Panc1 (cell line): ENCODE data around the gene H19. TPM values are rescaled to one million over a fixed set of nuclear protein-coding genes. Genes with fewer than 3 reads are reported as not detected.

Experiments used
- ATAC-seq: fragments of 200-7000 bp; cut with Tn5 transposase; 2 replicates; pipeline ENCODE4 v1.9.1; 2020; ENCODE audit warnings: mild to moderate bottlenecking, moderate library complexity
- BruUV-seq: library from RNA; stranded (reverse); fragments of 400-500 nt; replicated peaks from 2 replicates; lab custom pipeline; 2021; lab: Mats Ljungman, UMichigan
- CTCF ChIA-PET: fragments of 300-600 bp; sonication (Branson Sonifier 250); formaldehyde crosslinking; loops from one replicate; lab custom pipeline; 2022; ENCODE audit warnings: antibody characterized with exemption; lab: Charles Lee
- POLR2A ChIA-PET: fragments of 300-600 bp; sonication (Branson Sonifier 250); formaldehyde crosslinking; loops from one replicate; lab custom pipeline; 2022; ENCODE audit warnings: antibody characterized with exemption; lab: Charles Lee
- DNase-seq: peaks from one replicate; pipeline ENCODE4 v3.0.0-alpha.2; 2010; ENCODE audit warnings: low read depth, low spot score
- H3K27ac ChIP-seq: 2 replicates; pipeline ENCODE4 v1.5.1; 2011; ENCODE audit warnings: mild to moderate bottlenecking, low read length, inconsistent platforms
- H3K27me3 ChIP-seq: fragments of 200-500 bp; sonication (Bioruptor generic); 2 replicates; pipeline ENCODE4 v1.6.0; 2014; ENCODE audit warnings: low read length, inconsistent platforms; ENCODE audit not compliant: control insufficient read depth, insufficient read depth
- H3K36me3 ChIP-seq: fragments of 200-500 bp; sonication (Bioruptor generic); 2 replicates; pipeline ENCODE4 v1.5.1; 2014; ENCODE audit warnings: inconsistent platforms, mild to moderate bottlenecking, low read length, moderate library complexity; ENCODE audit not compliant: control insufficient read depth, insufficient read depth
- H3K4me1 ChIP-seq: 2 replicates; pipeline ENCODE4 v1.5.1; 2011; ENCODE audit warnings: inconsistent platforms, mild to moderate bottlenecking, low read length, moderate library complexity; ENCODE audit not compliant: control insufficient read depth, insufficient read depth
- H3K4me3 ChIP-seq, 2 experiments: 2 replicates each; pipeline ENCODE4 v1.5.1; 2011 to 2012; ENCODE audit warnings: low read depth in 2 of 2, low read length in 2 of 2, mild to moderate bottlenecking in 2 of 2, inconsistent platforms in 1 of 2, moderate library complexity in 1 of 2
- H3K9me3 ChIP-seq: fragments of 200-500 bp; sonication (Bioruptor generic); 2 replicates; pipeline ENCODE4 v1.5.1; 2014; ENCODE audit warnings: low read depth, mild to moderate bottlenecking, inconsistent platforms, low read length, moderate library complexity; ENCODE audit not compliant: control insufficient read depth, insufficient read depth
- POLR2AphosphoS5 ChIP-seq: IDR thresholded peaks from 2 replicates; pipeline ENCODE4 v1.6.1; 2012; ENCODE audit warnings: mild to moderate bottlenecking, low read depth, low read length, moderate library complexity
- SIN3A ChIP-seq: IDR thresholded peaks from 2 replicates; pipeline ENCODE4 v1.6.1; 2012; ENCODE audit warnings: low read depth, mild to moderate bottlenecking, low read length, moderate library complexity, borderline replicate concordance; ENCODE audit not compliant: insufficient read depth
- TCF7L2 ChIP-seq: IDR thresholded peaks from 2 replicates; pipeline ENCODE4 v1.6.1; 2011; ENCODE audit warnings: mild to moderate bottlenecking, low read depth, low read length, inconsistent platforms
- in situ Hi-C: cut with HindIII; loops from 2 replicates; pipeline ENCODE4 v1.10.0; 2016; ENCODE audit warnings: low sequenced_read_pairs, low pct_unique_long_range_greater_than_20kb
- intact Hi-C: fragments of 100-400 bp; cut with micrococcal nuclease; formaldehyde crosslinking; loops from one replicate; pipeline ENCODE4 v1.10.0; 2022; ENCODE audit not compliant: unreplicated experiment
- total RNA-seq: library from RNA; stranded (reverse); gene quantifications from one replicate; pipeline ENCODE4 v1.2.1, GENCODE V29; 2021; ENCODE audit not compliant: unreplicated experiment
- TF ChIP-seq, protein P1 (sequence below), 2 experiments: IDR thresholded peaks; 2 replicates each; pipeline ENCODE4 v1.6.1; 2011 to 2012; ENCODE audit warnings: low read depth in 2 of 2, control low read depth in 1 of 2, low read length in 1 of 2, mild to moderate bottlenecking in 1 of 2, moderate library complexity in 1 of 2; ENCODE audit not compliant: insufficient read depth in 1 of 2
- TF ChIP-seq, protein P2 (sequence below): fragments of 450-650 bp; IDR thresholded peaks from 2 replicates; pipeline ENCODE4 v1.5.1; 2017; ENCODE audit warnings: mild to moderate bottlenecking

Gene H19
- total RNA-seq, 1 experiment from 2014 or later, result 1,268 TPM

DNA sequence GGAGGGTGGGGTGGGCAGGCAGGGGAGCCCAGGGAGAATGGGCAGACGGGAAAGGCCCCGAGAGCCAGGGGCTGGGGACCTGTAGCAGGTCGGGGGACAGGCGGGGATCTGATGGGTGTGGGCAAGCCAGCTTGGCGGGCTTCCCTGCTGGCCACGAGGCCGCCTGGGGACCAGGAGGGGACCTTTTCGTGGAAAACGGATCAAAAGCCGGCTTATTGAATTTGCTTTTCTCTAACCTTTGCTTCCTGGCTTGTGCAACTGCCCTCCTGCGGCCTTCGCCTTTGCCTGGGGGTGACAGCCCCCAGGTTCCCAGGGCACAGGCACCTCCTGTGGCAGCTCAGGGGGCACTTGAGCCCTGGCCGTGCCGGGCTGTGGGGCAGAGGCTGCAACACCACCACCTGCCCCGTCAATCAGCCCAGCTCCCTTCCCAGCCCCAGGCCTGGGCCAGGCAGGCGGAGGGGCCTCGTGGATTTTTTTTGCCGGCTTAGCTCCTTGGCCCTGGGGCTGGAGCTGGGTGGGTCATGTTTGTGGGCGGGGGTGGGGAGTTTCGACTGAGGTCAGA lies 41.6 kb upstream of the H19 start:
- BruUV-seq, result no TSS peak
- POLR2A ChIA-PET, result no interaction called here
- CTCF ChIA-PET, result interaction anchor here (0.6 to 7.8 kb wide), 4 partner anchors 51 to 157 kb away, joined by 4 to 236 read pairs (median 8); no protein-coding TSS in a partner anchor

DNA sequence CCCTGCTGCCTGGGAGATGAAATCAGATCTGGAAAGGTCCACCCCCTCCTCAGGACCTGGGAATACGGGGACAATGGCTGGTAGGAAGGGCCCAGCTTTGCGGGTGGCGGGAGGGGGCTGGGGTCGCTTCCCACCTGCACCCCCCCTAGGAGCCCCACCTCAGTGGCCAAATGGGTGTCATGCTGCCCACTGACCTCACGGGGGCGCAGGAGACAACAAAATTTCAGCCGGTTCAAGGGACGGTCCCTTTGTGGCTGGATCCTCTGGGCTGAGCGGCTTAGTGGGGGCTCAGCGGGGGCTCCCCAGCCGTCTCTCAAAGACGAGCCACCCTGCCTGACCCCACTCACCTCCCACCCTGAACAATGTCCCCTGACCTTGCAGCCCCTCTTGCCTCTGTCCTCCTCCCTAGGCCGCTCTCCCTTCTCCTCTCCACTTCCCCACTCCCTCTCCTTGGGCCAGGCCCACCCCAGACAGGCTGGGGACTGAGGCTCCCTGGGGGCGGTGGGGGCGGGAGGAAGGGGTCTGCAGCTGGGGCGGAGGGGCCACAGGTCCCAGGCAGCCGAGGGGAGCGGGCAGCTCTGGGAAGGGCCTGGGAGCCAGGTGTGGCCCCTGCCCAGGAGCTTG lies 39.3 kb upstream of the H19 start:
- no TSS peak for BruUV-seq
- H3K27me3 ChIP-seq, result no peaks in the 10 kb centered on the region
- CTCF ChIA-PET, result interaction anchor here (0.6 to 7.8 kb wide), 8 partner anchors 9 to 385 kb away, joined by 3 to 236 read pairs (median 4); partner anchors contain the start of gene TNNI2
- POLR2A ChIA-PET, result no interaction called here
- H3K36me3 ChIP-seq, result no peaks in the 10 kb centered on the region
- no peak for DNase-seq
- H3K9me3 ChIP-seq, result no peaks in the 10 kb centered on the region
- intact Hi-C loops (no loop called here), in situ Hi-C loops (no loop called here)
- H3K27ac ChIP-seq, result no peak overlapping the region
- TF ChIP-seq, protein P1, sequence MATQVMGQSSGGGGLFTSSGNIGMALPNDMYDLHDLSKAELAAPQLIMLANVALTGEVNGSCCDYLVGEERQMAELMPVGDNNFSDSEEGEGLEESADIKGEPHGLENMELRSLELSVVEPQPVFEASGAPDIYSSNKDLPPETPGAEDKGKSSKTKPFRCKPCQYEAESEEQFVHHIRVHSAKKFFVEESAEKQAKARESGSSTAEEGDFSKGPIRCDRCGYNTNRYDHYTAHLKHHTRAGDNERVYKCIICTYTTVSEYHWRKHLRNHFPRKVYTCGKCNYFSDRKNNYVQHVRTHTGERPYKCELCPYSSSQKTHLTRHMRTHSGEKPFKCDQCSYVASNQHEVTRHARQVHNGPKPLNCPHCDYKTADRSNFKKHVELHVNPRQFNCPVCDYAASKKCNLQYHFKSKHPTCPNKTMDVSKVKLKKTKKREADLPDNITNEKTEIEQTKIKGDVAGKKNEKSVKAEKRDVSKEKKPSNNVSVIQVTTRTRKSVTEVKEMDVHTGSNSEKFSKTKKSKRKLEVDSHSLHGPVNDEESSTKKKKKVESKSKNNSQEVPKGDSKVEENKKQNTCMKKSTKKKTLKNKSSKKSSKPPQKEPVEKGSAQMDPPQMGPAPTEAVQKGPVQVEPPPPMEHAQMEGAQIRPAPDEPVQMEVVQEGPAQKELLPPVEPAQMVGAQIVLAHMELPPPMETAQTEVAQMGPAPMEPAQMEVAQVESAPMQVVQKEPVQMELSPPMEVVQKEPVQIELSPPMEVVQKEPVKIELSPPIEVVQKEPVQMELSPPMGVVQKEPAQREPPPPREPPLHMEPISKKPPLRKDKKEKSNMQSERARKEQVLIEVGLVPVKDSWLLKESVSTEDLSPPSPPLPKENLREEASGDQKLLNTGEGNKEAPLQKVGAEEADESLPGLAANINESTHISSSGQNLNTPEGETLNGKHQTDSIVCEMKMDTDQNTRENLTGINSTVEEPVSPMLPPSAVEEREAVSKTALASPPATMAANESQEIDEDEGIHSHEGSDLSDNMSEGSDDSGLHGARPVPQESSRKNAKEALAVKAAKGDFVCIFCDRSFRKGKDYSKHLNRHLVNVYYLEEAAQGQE (IDR thresholded peaks at IDR 0.05; ENCODE audit: insufficient read depth in 1 of 2, low read depth in 2 of 2, low read length in 1 of 2), result no peak
- TF ChIP-seq TCF7L2, result no peak
- TF ChIP-seq POLR2AphosphoS5, result no peak
- TF ChIP-seq, protein P2, sequence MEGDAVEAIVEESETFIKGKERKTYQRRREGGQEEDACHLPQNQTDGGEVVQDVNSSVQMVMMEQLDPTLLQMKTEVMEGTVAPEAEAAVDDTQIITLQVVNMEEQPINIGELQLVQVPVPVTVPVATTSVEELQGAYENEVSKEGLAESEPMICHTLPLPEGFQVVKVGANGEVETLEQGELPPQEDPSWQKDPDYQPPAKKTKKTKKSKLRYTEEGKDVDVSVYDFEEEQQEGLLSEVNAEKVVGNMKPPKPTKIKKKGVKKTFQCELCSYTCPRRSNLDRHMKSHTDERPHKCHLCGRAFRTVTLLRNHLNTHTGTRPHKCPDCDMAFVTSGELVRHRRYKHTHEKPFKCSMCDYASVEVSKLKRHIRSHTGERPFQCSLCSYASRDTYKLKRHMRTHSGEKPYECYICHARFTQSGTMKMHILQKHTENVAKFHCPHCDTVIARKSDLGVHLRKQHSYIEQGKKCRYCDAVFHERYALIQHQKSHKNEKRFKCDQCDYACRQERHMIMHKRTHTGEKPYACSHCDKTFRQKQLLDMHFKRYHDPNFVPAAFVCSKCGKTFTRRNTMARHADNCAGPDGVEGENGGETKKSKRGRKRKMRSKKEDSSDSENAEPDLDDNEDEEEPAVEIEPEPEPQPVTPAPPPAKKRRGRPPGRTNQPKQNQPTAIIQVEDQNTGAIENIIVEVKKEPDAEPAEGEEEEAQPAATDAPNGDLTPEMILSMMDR, result no peak
- ATAC-seq, result peak; percentile 80
- H3K4me1 ChIP-seq, result no peaks in the 10 kb centered on the region
- no peak overlapping the region for H3K4me3 ChIP-seq

More for the DNA sequence above, 41.6 kb upstream of the H19 start:
- Histone ChIP-seq H3K27ac (no peak overlapping the region), H3K9me3 (no peaks in the 10 kb centered on the region), H3K27me3 (peaks cover 2% of the 10 kb centered on the region; the same call in 1 of the 2 replicates), H3K4me1 (no peaks in the 10 kb centered on the region), H3K4me3 (no peak overlapping the region), H3K36me3 (no peaks in the 10 kb centered on the region)
- intact Hi-C loops (no loop called here), in situ Hi-C loops (no loop called here)
- DNase-seq (no peak), ATAC-seq (no peak)
- TF ChIP-seq SIN3A (no peak), TCF7L2 (no peak), POLR2AphosphoS5 (no peak)
- TF ChIP-seq, protein P2, result no peak
- TF ChIP-seq, protein P1 (IDR thresholded peaks at IDR 0.05; ENCODE audit: insufficient read depth in 1 of 2, low read depth in 2 of 2, low read length in 1 of 2), result no peak
